Upper lobe of left lung (tissue), 6 donors: ENCODE measurements around the gene GLB1L3. TPM values are rescaled to one million over a fixed set of nuclear protein-coding genes. Genes with fewer than 3 reads are reported as not detected.

Experiments
- ATAC-seq, 2 donors: fragments of 200-7000 bp; cut with Tn5 transposase; one replicate each; pipeline ENCODE4 v1.9.1; 2022; ENCODE audit warnings: mild to moderate bottlenecking in 2 of 2, moderate library complexity in 2 of 2; ENCODE audit not compliant: low FRiP score in 2 of 2
- DNase-seq, 2 donors: peaks; one replicate each; pipeline ENCODE4 v3.0.0-alpha.2; 2019 to 2020
- H3K27ac ChIP-seq, 4 donors: fragments of 200-600 bp; sonication (generic); one replicate each; pipeline ENCODE4 v1.5.1; 2016 to 2019
- H3K27me3 ChIP-seq, 4 donors: fragments of 200-600 bp; sonication (generic); one replicate each; pipeline ENCODE4 v1.5.1; 2017 to 2019
- H3K36me3 ChIP-seq, 4 donors: fragments of 200-600 bp; sonication (generic); one replicate each; pipeline ENCODE4 v1.5.1; 2016 to 2019
- H3K4me1 ChIP-seq, 4 donors: fragments of 200-600 bp; sonication (generic); one replicate each; pipeline ENCODE4 v1.5.1; 2018 to 2019
- H3K4me3 ChIP-seq, 4 donors: fragments of 200-600 bp; sonication (generic); one replicate each; pipeline ENCODE4 v1.5.1; 2017 to 2019; ENCODE audit warnings: mild to moderate bottlenecking in 2 of 4, moderate library complexity in 1 of 4
- H3K9me3 ChIP-seq, 4 donors: fragments of 200-600 bp; sonication (generic); one replicate each; pipeline ENCODE4 v1.5.1; 2018 to 2019
- EP300 ChIP-seq, 4 donors: sonication (generic); formaldehyde crosslinking; IDR thresholded peaks; one replicate each; pipeline ENCODE4 v1.5.1; 2017; ENCODE audit warnings: antibody characterized with exemption in 4 of 4, control low read depth in 2 of 4
- POLR2A ChIP-seq, 4 donors: fragments of 450-650 bp; IDR thresholded peaks; one replicate each; pipeline ENCODE4 v1.5.1; 2016 to 2017; ENCODE audit warnings: antibody characterized with exemption in 4 of 4, mild to moderate bottlenecking in 2 of 4
- POLR2AphosphoS5 ChIP-seq, 2 donors: sonication (generic); formaldehyde crosslinking; IDR thresholded peaks; one replicate each; pipeline ENCODE4 v1.5.1; 2017; ENCODE audit warnings: antibody characterized with exemption in 2 of 2
- WGBS, 2 donors: methylation state at CpG; one replicate each; pipeline ENCODE4 v1.1.5; 2017 to 2018; 5-methylcytosine and 5-hydroxymethylcytosine counted together
- total RNA-seq, 6 donors: library from RNA; depleted of rRNA in 4 of 6; stranded (reverse); fragments of >200 nt in 4 of 6; gene quantifications; one replicate each; pipeline versions ENCODE4 v1.1.0 to v1.2.1, GENCODE V29; 2016 to 2021
- TF ChIP-seq, protein P1 (sequence below), 6 experiments: fragments of 450-650 bp in 4 of 6; fragments of 200-600 bp in 2 of 6; sonication (generic) in 2 of 6; IDR thresholded peaks; one replicate each; pipeline ENCODE4 v1.5.1; 2016 to 2019; ENCODE audit warnings: antibody characterized with exemption in 6 of 6
- donor health status: DM: no; HTN: no; CAD: no; lungs with moderate emphysema.
- donor health status: DM: no; HTN: yes; CAD: no; lungs with severe emphysema.

Gene GLB1L3
- total RNA-seq, 6 donors from 2014 or later = 0.17 to 1.3 (median 1.0) TPM; not detected in 2

- TF ChIP-seq EP300 (IDR thresholded peaks at IDR 0.05) = no peak
- no peak for TF ChIP-seq POLR2AphosphoS5 (IDR thresholded peaks at IDR 0.05)
- no peak for TF ChIP-seq POLR2A (IDR thresholded peaks at IDR 0.05)
- TF ChIP-seq, protein P1, sequence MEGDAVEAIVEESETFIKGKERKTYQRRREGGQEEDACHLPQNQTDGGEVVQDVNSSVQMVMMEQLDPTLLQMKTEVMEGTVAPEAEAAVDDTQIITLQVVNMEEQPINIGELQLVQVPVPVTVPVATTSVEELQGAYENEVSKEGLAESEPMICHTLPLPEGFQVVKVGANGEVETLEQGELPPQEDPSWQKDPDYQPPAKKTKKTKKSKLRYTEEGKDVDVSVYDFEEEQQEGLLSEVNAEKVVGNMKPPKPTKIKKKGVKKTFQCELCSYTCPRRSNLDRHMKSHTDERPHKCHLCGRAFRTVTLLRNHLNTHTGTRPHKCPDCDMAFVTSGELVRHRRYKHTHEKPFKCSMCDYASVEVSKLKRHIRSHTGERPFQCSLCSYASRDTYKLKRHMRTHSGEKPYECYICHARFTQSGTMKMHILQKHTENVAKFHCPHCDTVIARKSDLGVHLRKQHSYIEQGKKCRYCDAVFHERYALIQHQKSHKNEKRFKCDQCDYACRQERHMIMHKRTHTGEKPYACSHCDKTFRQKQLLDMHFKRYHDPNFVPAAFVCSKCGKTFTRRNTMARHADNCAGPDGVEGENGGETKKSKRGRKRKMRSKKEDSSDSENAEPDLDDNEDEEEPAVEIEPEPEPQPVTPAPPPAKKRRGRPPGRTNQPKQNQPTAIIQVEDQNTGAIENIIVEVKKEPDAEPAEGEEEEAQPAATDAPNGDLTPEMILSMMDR (IDR thresholded peaks at IDR 0.05) = no peak
- Histone ChIP-seq H3K4me3 (no peak overlapping the region), H3K27me3 (no peaks in the 10 kb centered on the region), H3K4me1 (peaks cover 0 to 1% (median 0%) of the 10 kb centered on the region in 4 donors), H3K36me3 (no peaks in the 10 kb centered on the region), H3K27ac (no peak overlapping the region), H3K9me3 (no peaks in the 10 kb centered on the region)
- no peak for ATAC-seq
- WGBS, 2 donors = 75 to 80% methylated on average over 5 to 22 of the region's 22 CpGs
- peak in 1 of 2 donors; percentile 54 for DNase-seq
Measured at GRCh38 chr11:134365011-134365925, 89.1 kb downstream of the GLB1L3 start.

DNA sequence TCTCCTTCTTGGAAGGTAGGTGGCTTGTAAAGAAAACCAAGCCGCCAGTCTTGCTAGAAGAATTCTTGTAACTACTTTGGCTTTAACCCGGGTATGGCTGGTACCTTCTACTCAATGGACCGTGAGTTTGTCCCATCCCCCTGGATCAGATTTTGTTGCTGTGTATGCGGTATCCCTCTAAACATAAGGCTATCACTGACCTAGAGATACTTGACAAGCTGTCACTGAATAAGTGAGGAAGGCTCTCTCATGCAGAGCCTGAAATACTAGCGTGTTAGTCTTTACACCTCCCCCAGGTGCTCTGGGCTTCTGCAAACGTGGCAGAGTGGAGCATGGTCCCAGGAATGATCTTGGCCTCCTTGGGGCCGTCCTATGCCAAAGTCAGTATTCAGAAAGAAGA lies 90.1 kb downstream of the GLB1L3 start:
- Histone ChIP-seq H3K36me3 (no peaks in the 10 kb centered on the region), H3K4me3 (no peak overlapping the region), H3K9me3 (no peaks in the 10 kb centered on the region), H3K4me1 (no peaks in the 10 kb centered on the region), H3K27me3 (no peaks in the 10 kb centered on the region), H3K27ac (no peak overlapping the region)
- TF ChIP-seq POLR2A (IDR thresholded peaks at IDR 0.05) (no peak), POLR2AphosphoS5 (IDR thresholded peaks at IDR 0.05) (no peak), EP300 (IDR thresholded peaks at IDR 0.05) (no peak)
- TF ChIP-seq, protein P1 (IDR thresholded peaks at IDR 0.05) = no peak
- ATAC-seq = no peak
- 74 to 84% methylated on average over 7 of the region's 7 CpGs for WGBS, 2 donors
- DNase-seq = no peak

GRCh38 chr11:134367781-134368180 lies 91.6 kb downstream of the GLB1L3 start:
- 85 to 92% methylated on average over 18 of the region's 18 CpGs for WGBS, 2 donors
- H3K4me1 ChIP-seq = no peaks in the 10 kb centered on the region
- ATAC-seq (no peak), DNase-seq (peak in 1 of 2 donors; percentile 75)
- no peak overlapping the region for H3K27ac ChIP-seq
- H3K27me3 ChIP-seq = no peaks in the 10 kb centered on the region
- no peak overlapping the region for H3K4me3 ChIP-seq
- TF ChIP-seq, protein P1 (IDR thresholded peaks at IDR 0.05) = no peak
- TF ChIP-seq EP300 (IDR thresholded peaks at IDR 0.05) (no peak), POLR2A (IDR thresholded peaks at IDR 0.05) (no peak), POLR2AphosphoS5 (IDR thresholded peaks at IDR 0.05) (no peak)
- H3K36me3 ChIP-seq = no peaks in the 10 kb centered on the region
- no peaks in the 10 kb centered on the region for H3K9me3 ChIP-seq

Other genes starting within 250 kb of the GLB1L3 start
- gene JAM3, start 207.3 kb upstream of the GLB1L3 start, total RNA-seq = 10 to 100 TPM in 5 of 6 donors, 1 to 10 TPM in 1; 8.4 to 36.6 (median 18.6) TPM
- 10 to 100 TPM in 5 of 6 donors, 1 to 10 TPM in 1; 9.9 to 32.5 (median 15.8) TPM for gene NCAPD3, start 52.4 kb upstream of the GLB1L3 start, total RNA-seq
- gene VPS26B, start 51.7 kb upstream of the GLB1L3 start, total RNA-seq = 10 to 100 TPM; 27.2 to 42.6 (median 35.8) TPM
- gene THYN1, start 23.0 kb upstream of the GLB1L3 start, total RNA-seq = 10 to 100 TPM; 23.2 to 39.8 (median 34.2) TPM
- gene ACAD8, start 22.8 kb upstream of the GLB1L3 start, total RNA-seq = 10 to 100 TPM; 27.7 to 64.4 (median 36.9) TPM
- gene GLB1L2, start 55.6 kb downstream of the GLB1L3 start, total RNA-seq = 10 to 100 TPM in 1 of 6 donors, 1 to 10 TPM in 5; 3.1 to 11.6 (median 6.0) TPM
- gene B3GAT1, start 135.9 kb downstream of the GLB1L3 start, total RNA-seq = 1 to 10 TPM in 4 of 6 donors, under 1 TPM in 2; under 0.01 to 2.7 (median 1.2) TPM